ENCODE results near the gene PDXDC1. TPM values are rescaled to one million over a fixed set of nuclear protein-coding genes. Genes with fewer than 3 reads are reported as not detected.
"Not testable (repeated sequence)": the region's sequence is repeated elsewhere in the genome, so short reads cannot be mapped to it uniquely, and the experiment has no call there.

The PDXDC1 gene
- total RNA-seq, 2 experiments from 2014 or later: 44.6 to 45.0 TPM

DNA sequence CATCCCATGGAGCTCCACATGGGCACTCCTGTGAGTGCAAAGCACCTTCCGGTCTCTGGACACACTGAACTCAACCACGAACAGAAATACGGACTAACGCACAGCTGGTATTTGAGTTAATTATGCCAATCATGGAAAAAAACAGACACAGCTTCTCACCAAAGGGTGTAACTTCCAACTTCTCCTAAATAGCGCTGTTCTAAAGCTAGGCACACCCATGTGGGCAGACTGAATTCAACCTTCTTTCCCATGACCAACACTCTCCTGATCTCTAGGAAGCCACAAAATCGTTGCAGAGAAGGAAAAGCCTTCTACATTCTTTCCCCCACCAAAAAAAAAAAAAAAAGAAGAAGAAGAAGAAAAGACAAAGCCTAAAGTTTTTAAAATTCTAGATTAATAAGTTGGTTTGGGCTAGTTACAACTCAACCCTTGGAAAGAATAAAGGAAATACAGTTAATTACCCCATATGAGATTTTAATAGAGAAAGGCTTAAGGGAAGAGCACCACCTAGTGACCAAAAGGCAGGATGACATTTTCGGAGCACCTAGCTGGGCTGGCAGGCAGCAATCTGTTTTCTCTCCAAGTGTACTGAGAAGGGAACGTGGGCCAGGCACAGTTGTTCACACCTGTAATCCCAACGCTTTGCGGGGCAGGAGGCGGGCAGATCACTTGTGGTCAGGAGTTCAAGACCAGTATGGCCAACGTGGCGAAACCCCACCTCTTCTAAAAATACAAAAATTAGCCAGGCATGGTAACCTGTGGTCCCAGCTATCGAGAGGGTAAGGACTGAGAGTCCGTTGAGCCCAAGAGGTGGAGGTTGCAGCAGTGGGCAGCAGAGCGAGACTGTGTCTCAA lies 97.3 kb downstream of the PDXDC1 start:
- DNase-seq; H3K9me3 Mint-ChIP-seq; intact Hi-C loops (cut with micrococcal nuclease); POLR2A ChIA-PET; H3K4me1 Mint-ChIP-seq (ENCODE audit: low read depth); H3K4me3 Mint-ChIP-seq; H3K27me3 Mint-ChIP-seq; H3K27ac Mint-ChIP-seq: not testable (repeated sequence)
- peaks cover 40% of the 10 kb centered on the region for H3K36me3 Mint-ChIP-seq (ENCODE audit: low read depth)
- TF ChIP-seq, protein P1, sequence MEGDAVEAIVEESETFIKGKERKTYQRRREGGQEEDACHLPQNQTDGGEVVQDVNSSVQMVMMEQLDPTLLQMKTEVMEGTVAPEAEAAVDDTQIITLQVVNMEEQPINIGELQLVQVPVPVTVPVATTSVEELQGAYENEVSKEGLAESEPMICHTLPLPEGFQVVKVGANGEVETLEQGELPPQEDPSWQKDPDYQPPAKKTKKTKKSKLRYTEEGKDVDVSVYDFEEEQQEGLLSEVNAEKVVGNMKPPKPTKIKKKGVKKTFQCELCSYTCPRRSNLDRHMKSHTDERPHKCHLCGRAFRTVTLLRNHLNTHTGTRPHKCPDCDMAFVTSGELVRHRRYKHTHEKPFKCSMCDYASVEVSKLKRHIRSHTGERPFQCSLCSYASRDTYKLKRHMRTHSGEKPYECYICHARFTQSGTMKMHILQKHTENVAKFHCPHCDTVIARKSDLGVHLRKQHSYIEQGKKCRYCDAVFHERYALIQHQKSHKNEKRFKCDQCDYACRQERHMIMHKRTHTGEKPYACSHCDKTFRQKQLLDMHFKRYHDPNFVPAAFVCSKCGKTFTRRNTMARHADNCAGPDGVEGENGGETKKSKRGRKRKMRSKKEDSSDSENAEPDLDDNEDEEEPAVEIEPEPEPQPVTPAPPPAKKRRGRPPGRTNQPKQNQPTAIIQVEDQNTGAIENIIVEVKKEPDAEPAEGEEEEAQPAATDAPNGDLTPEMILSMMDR (IDR thresholded peaks at IDR 0.05): peak; percentile 60
- CTCF ChIA-PET: interaction anchor here (1.2 to 1.8 kb wide), 4 partner anchors 10 to 22 kb away, joined by 3 to 14 read pairs (median 6); partner anchors contain the start of gene RRN3
- ATAC-seq: peak; percentile 70

DNA sequence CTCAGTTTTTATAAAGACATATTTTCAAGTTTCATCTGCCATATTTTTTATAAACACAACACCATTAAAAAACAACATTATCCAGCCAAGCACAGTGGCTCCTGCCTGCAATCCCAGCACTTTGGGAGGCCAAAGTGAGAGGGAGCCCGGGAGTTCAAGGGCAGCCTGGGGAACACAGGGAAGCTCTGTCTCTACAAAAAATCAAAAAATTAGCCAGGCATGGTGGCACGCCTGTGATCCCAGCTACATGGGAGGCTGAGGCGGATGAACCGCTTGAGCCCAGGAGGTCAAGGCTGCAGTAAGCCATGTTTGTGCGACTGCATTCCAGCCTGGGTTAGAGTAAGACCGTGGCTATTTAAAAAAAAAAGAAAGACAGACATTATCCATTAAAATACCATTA lies 98.3 kb downstream of the PDXDC1 start:
- ChIA-PET CTCF (interaction anchor here (1.2 to 1.8 kb wide), 4 partner anchors 11 to 21 kb away, joined by 3 to 14 read pairs (median 6); partner anchors contain the start of gene RRN3), POLR2A (no interaction called here)
- Mint-ChIP-seq H3K27me3 (no peaks in the 10 kb centered on the region), H3K4me1 (ENCODE audit: low read depth) (peaks cover 2% of the 10 kb centered on the region), H3K9me3 (no peaks in the 10 kb centered on the region), H3K27ac (no peak overlapping the region), H3K36me3 (ENCODE audit: low read depth) (peaks cover 49% of the 10 kb centered on the region), H3K4me3 (no peak overlapping the region)
- intact Hi-C loops (cut with micrococcal nuclease): no loop called here
- TF ChIP-seq, protein P1 (IDR thresholded peaks at IDR 0.05): no peak
- no peak for ATAC-seq
- DNase-seq: no peak

DNA sequence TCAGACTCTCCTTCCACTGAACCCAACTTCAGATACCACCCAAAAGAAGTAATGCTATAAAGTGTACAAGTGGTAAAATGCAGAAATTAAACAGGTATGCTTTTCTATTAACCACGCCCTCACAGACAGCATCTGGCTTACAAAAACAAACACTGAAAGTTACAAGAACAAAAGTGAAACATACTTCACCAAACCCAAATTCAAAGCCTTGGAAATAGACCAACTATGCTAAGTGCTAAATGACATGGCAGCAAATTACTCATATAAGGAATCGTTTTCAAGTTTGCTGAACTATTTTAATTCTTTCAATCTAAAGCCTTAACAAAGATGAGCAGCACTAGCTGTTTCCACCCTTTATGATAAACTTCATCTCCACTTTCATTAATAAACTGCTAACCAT lies 101.3 kb downstream of the PDXDC1 start:
- intact Hi-C loops (cut with micrococcal nuclease); CTCF ChIA-PET; H3K4me1 Mint-ChIP-seq (ENCODE audit: low read depth); H3K27me3 Mint-ChIP-seq; H3K9me3 Mint-ChIP-seq; H3K4me3 Mint-ChIP-seq; DNase-seq: not testable (repeated sequence)
- Mint-ChIP-seq H3K27ac (peak overlapping the region; percentile 60), H3K36me3 (ENCODE audit: low read depth) (peaks cover 52% of the 10 kb centered on the region)
- POLR2A ChIA-PET: interaction anchor here (1.3 kb wide), 1 partner anchor 14 kb away, joined by 4 read pairs; no protein-coding TSS in a partner anchor
- peak; percentile 45 for ATAC-seq

DNA sequence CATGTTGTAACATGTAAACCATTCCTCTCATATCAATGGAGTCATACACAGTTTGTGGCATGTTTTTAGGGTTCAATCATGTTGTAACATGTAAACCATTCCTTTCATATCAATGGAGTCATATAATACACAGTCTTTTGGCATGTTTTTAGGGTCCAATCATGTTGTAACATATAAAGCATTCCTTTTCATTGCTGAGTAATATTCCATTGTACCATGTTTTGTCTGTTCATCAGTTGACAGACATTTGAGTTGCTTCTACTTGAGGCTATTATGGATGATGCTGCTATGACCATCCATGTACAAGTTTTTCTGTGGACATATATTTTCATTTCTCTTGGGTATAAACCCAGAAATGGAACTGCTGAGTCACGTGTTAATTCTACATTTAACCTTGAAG lies 106.1 kb downstream of the PDXDC1 start:
- intact Hi-C loops (cut with micrococcal nuclease); H3K4me1 Mint-ChIP-seq (ENCODE audit: low read depth); H3K9me3 Mint-ChIP-seq; ATAC-seq; H3K4me3 Mint-ChIP-seq; H3K27ac Mint-ChIP-seq; POLR2A ChIA-PET; CTCF ChIA-PET; H3K27me3 Mint-ChIP-seq; DNase-seq: not testable (repeated sequence)
- peaks cover 49% of the 10 kb centered on the region for H3K36me3 Mint-ChIP-seq (ENCODE audit: low read depth)

DNA sequence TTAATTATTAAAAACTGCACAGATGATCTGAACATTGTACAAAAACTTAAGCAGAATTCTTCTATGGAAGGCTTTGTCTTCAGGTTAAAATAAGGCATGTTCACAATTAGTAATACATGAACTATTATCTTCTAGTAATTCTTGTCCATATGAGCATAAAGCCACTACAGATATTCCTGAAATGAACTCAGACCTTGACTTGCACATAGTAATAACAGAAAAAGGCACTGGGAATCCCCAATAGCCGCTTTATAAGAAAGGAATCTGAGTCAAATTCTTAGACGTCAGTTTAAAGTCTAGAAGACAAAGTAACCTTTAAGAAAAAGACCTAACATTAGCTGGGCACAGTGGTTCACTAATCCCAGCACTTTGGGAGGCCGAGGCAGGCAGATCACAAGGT lies 108.0 kb downstream of the PDXDC1 start:
- ATAC-seq; intact Hi-C loops (cut with micrococcal nuclease); H3K4me3 Mint-ChIP-seq; H3K27me3 Mint-ChIP-seq; DNase-seq; CTCF ChIA-PET; POLR2A ChIA-PET; H3K27ac Mint-ChIP-seq; H3K4me1 Mint-ChIP-seq (ENCODE audit: low read depth); H3K9me3 Mint-ChIP-seq: not testable (repeated sequence)
- H3K36me3 Mint-ChIP-seq (ENCODE audit: low read depth): peaks cover 36% of the 10 kb centered on the region

DNA sequence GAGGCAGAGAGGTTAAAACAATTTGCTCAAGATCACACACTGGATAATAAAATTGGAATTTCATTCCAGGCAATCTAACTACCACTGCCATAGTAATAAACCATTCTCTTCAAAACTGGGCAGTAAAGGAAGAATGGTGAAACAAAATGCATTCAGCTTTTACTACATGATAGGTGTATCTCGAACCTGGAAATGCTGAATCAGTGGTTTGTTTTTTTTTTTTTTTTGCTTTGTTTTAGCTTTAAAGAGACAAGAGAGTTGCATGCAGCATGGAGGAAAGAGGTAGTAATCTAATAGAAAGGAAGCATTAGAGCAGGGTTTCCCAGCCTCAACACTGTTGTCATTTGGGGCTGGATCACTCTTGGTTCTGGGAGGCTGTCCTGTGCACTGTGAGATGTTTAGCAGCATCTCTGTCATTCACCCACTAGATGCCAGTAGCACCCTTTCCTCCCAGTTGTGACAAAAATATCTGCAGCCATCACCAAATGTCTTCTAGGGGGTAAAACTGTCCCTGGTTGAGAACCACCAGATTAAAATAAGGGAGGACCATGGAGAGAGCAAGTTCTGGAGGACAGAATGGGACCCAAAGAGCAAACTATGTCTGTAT lies 115.9 kb downstream of the PDXDC1 start:
- POLR2A ChIA-PET; DNase-seq; intact Hi-C loops (cut with micrococcal nuclease); H3K27me3 Mint-ChIP-seq; H3K9me3 Mint-ChIP-seq; CTCF ChIA-PET; H3K36me3 Mint-ChIP-seq (ENCODE audit: low read depth); H3K4me3 Mint-ChIP-seq: not testable (repeated sequence)
- Mint-ChIP-seq H3K4me1 (ENCODE audit: low read depth) (peaks cover 23% of the 10 kb centered on the region), H3K27ac (peak overlapping the region; percentile 38)
- peak; percentile 13 for ATAC-seq

DNA sequence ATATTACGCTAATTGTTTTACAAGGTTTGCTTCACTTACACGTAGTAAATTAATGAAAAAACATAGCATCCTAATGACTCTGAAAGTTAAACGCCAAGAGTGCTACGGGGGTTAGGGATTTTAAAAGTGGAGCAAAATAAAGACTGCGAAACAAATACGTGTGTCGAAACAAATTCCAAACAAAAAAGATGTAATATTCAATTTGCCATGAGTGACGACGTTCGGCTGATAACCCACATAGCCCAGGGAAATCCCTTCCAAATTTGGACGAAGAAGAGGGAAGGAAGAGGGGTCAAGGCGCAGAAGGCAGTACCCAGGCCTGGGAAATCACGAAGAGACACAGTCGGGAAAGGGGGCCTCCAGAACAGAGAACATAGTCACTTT lies 118.7 kb downstream of the PDXDC1 start:
- CTCF ChIA-PET: interaction anchor here (1.4 kb wide), 1 partner anchor 21 kb away, joined by 7 read pairs; no protein-coding TSS in a partner anchor
- H3K36me3 Mint-ChIP-seq (ENCODE audit: low read depth); intact Hi-C loops (cut with micrococcal nuclease); H3K27me3 Mint-ChIP-seq; DNase-seq; ATAC-seq; H3K9me3 Mint-ChIP-seq: not testable (repeated sequence)
- Mint-ChIP-seq H3K4me1 (ENCODE audit: low read depth) (peaks cover 15% of the 10 kb centered on the region), H3K27ac (peak overlapping the region; percentile 99), H3K4me3 (peak overlapping the region; percentile 99)
- POLR2A ChIA-PET: interaction anchor here (1.3 kb wide), 1 partner anchor 18 kb away, joined by 3 read pairs; no protein-coding TSS in a partner anchor

DNA sequence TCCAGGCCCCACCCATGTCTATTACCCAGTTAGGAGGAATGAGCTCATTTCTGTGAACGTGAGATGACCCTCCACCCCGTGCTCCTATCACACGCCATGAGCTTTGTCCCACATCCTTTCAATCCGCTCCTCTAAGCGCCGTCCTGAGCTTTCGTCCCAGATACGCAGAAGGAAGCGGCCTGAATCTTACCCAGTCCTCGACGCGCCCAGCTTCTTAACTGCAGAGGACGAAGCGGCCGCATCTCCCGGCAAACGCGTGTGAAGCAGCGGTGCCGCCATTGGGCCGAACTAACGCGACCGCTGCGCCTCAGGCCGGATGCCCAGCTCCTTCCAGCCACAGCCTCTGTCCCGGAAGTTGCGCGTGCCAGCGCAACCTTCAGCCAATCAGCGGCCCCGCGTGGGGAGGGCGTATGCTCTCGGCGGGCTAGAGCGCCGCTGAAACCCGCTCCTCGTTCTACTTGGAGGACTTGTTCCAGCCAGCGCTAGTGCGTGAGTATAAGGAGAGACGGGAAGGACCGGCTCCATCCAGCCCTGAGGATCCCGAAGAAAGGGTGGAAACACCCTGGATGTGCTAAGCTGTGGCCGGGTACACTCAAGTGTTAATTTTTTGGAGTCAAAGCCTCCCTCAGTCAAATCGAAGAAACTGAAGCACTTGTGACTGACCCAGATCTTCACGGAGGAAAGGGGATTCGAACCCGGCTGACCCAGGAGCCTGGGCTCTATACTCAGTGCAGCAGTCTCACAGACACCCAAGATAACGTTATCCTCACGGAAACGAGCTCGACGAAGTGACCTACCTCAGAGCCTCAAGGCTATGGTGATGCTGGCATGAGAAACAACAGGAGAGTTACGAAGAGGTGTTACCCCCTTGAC lies 119.4 kb downstream of the PDXDC1 start, which contains the start of gene RRN3:
RRN3 (minus strand) TSS at position 318 of the 873 bp plus-strand sequence; CDS start at position 279, 39 bp downstream.
- ChIA-PET CTCF (interaction anchor here (1.4 kb wide), 1 partner anchor 21 kb away, joined by 7 read pairs; no protein-coding TSS in a partner anchor), POLR2A (interaction anchor here (1.3 kb wide), 1 partner anchor 19 kb away, joined by 3 read pairs; no protein-coding TSS in a partner anchor)
- Mint-ChIP-seq H3K27ac (peak within 1 kb of the TSS; percentile 99), H3K4me3 (peak within 1 kb of the TSS; percentile 99), H3K4me1 (ENCODE audit: low read depth) (peaks cover 15% of the 10 kb centered on the region)
- H3K36me3 Mint-ChIP-seq (ENCODE audit: low read depth); intact Hi-C loops (cut with micrococcal nuclease); H3K27me3 Mint-ChIP-seq; H3K9me3 Mint-ChIP-seq: not testable (repeated sequence)
- DNase-seq: peak; percentile 91
- peak; percentile 99 for ATAC-seq

DNA sequence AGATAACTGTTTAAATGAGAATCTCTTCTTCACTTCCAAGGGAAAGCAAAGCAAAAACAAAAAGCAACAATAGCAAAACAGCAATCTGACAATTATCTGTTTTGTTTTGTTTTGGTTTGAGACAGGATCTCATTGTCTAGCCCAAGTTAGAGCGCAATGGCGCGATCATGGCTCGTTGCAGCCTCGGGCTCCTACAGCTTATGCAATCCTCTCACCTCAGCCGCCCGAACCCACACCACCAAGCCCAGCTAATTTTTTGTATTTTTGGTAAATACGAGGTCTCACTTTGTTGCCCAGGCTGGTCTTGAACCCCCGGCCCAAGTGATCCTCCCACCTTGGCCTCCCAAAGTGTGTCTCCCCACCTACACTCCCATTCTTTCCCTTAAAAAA lies 121.8 kb downstream of the PDXDC1 start:
- H3K27ac Mint-ChIP-seq; DNase-seq; H3K4me3 Mint-ChIP-seq; CTCF ChIA-PET; H3K36me3 Mint-ChIP-seq (ENCODE audit: low read depth); ATAC-seq; H3K27me3 Mint-ChIP-seq; H3K9me3 Mint-ChIP-seq; POLR2A ChIA-PET; intact Hi-C loops (cut with micrococcal nuclease): not testable (repeated sequence)
- peaks cover 15% of the 10 kb centered on the region for H3K4me1 Mint-ChIP-seq (ENCODE audit: low read depth)

Data from activated CD8-positive, alpha-beta T cell treated with anti-CD3 and anti-CD28 coated beads for 36 hours (primary cell).